LNCaP clone FGC (cell line): ENCODE measurements around the gene ELAC1.
"Not testable (repeated sequence)": the region's sequence is repeated elsewhere in the genome, so short reads cannot be mapped to it uniquely, and the experiment has no call there.

Source experiments
- DNase-seq: peaks from one replicate; pipeline ENCODE4 v3.0.0-alpha.2; 2011; ENCODE audit warnings: low read depth
- H3K4me3 ChIP-seq: 2 replicates; pipeline ENCODE4 v1.5.1; 2011; ENCODE audit warnings: mild to moderate bottlenecking, low read depth, low read length, control low read depth
- CTCF ChIP-seq: IDR thresholded peaks from 2 replicates; pipeline ENCODE4 v1.5.1; 2012; ENCODE audit warnings: mild to moderate bottlenecking; ENCODE audit not compliant: control insufficient read depth, insufficient read depth; ENCODE audit errors: extremely low read depth

Gene ELAC1

DNA sequence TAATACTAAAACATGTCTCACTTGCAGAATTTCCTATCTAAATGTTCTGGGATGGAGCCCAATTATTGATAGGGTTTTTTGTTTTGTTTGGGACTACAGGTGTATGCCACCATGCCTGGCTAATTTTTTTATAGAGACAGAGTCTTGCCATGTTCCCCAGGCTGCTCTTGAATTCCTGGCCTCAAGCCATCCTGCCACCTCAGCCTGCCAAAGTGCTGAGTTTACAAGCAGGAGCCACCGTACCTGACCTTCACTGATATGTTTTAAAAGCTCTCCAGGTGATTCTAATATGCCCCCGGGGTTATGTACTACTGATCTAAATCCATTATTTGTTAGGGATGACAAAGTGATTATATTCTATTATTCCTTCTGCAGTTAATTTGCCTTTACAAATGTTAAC lies 2.2 kb downstream of the ELAC1 start:
- peak; percentile 96 for DNase-seq
- no peak for TF ChIP-seq CTCF
- no peak overlapping the region for H3K4me3 ChIP-seq

DNA sequence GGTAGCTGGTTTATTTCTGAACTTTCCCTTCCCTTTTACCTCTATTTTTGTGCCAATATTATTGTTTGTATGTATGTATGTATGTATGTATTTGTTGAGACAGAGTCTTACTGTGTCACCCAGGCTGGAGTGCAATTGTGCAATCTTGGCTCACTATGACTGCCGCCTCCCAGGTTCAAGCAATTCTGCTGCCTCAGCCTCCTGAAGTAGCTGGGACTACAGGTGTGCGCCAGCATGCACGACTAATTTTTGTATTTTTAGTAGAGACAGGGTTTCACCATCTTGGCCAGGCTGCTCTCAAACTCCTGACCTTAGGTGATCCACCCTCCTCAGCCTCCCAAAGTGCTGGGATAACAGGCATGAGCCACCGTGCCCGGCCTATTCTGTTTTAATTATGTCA lies 4.6 kb downstream of the ELAC1 start:
- not testable (repeated sequence) for H3K4me3 ChIP-seq, DNase-seq

GRCh38 chr18:50973367-50974126 lies 5.7 kb downstream of the ELAC1 start:
- TF ChIP-seq CTCF: no peak
- DNase-seq: no peak
- no peak overlapping the region for H3K4me3 ChIP-seq

- DNase-seq: no peak
- no peak overlapping the region for H3K4me3 ChIP-seq
- no peak for TF ChIP-seq CTCF
Observed at GRCh38 chr18:50977037-50977760, 9.4 kb downstream of the ELAC1 start.

DNA sequence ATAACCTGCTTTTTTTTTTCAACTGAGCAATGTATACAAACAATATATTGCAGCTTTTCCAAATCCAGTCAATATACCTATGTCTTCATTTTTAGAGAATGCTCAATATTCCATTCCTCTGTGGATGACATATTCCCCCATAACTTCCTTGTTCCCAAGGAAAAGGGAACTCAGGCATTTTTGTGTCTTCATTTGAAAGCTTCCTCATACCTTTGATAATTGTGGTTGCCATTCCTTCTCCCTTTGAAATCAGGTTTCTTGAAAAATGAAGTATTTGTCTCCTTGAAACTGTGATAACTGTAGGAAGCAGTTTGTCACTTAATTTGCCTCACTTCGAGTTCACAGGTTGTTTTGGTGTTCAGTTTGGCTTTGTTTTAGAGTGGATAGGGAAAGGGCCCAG lies 13.5 kb downstream of the ELAC1 start:
- H3K4me3 ChIP-seq: no peak overlapping the region
- no peak for TF ChIP-seq CTCF
- no peak for DNase-seq

DNA sequence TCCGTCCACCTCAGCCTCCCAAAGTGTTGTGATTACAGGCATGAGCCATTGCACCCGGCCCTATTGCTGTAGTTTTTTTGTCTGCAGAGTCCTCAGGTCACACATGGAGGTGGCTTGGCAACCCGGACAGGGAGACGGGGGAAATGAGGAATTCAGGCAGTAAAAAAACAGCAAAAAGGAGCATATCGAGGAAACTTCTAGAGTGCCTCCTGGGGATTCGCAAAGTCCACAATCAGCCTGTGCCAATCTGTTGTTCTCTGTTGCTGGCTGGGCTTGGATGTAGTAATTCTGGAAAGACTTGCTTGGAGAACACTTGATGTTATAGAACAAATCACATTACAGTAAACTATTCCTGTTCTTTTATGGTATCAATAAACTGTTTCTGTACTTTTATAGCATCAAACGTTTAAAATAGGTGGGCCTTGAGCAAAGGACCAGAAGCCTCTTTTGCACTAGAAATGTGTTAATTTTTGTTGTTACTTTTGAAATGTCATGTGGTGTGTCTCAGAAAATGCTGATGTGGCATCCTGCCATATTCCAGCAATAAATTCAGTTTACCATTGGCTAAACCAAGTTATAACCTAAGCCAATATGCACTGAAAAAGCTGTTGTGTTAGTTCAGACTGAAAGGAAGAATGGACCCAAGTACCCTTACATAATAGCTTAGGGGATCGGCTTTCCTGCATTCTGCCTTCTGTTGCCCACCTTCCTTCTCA lies 14.4 kb downstream of the ELAC1 start:
- no peak overlapping the region for H3K4me3 ChIP-seq
- no peak for TF ChIP-seq CTCF
- DNase-seq: peak; percentile 89

- H3K4me3 ChIP-seq: no peak overlapping the region
- peak; percentile 29; the same call in 1 of the 2 replicates for TF ChIP-seq CTCF
- peak; percentile 79 for DNase-seq
Observed at GRCh38 chr18:50982802-50983179, 15.0 kb downstream of the ELAC1 start.
